Right renal cortex interstitium (tissue), 3 donors: ENCODE results near the gene PSD2. TPM values are rescaled to one million over a fixed set of nuclear protein-coding genes. Genes with fewer than 3 reads are reported as not detected.
A peak's percentile ranks its signal among the peaks of the same experiment; 100 is the strongest.

Source experiments
- DNase-seq, 3 donors: peaks; one replicate each; pipeline ENCODE4 v3.0.0-alpha.2; 2013; ENCODE audit warnings: low read depth in 3 of 3, low spot score in 2 of 3
- polyA plus RNA-seq, 3 donors: library from polyadenylated mRNA; unstranded; fragments of 120-200 nt; gene quantifications; one replicate each; pipeline ENCODE4 v1.2.1, GENCODE V29; 2013; ENCODE audit not compliant: insufficient read length in 3 of 3

The PSD2 gene
- polyA plus RNA-seq, 3 donors, result 1.3 to 2.2 (median 1.6) TPM

DNA sequence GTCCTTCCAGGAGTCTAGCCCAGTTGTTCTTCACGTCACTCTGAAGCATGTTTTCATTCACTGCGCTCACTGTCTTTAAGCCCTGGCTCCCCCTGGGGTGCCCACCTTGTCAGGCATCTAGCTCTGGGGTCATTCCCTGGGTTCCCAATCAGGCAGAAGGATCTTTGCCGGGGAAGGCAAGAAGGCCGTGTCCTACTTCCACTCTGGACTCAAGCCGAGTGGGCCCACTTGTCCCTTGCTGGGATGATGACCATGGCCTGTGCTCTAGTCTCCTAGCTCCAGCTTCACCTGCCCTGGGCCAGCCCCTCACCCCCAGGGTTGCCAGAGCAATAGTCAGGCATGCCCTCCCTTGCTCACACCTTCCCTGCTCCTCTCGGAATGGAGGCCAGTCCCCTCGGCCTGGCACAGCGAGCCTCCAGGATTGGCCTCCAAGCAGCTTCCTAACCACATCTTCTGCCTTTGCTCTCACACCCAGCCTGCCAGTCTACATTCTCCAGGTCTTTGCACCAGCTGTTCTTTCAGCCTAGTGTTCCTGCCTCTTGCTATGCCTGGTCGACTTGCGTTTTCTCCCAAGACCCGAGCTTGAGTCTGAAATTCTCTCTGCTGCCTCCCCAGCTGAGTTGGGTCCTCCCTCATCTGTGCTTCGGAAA, 32.2 kb upstream of the PSD2 start:
- no peak for DNase-seq

DNA sequence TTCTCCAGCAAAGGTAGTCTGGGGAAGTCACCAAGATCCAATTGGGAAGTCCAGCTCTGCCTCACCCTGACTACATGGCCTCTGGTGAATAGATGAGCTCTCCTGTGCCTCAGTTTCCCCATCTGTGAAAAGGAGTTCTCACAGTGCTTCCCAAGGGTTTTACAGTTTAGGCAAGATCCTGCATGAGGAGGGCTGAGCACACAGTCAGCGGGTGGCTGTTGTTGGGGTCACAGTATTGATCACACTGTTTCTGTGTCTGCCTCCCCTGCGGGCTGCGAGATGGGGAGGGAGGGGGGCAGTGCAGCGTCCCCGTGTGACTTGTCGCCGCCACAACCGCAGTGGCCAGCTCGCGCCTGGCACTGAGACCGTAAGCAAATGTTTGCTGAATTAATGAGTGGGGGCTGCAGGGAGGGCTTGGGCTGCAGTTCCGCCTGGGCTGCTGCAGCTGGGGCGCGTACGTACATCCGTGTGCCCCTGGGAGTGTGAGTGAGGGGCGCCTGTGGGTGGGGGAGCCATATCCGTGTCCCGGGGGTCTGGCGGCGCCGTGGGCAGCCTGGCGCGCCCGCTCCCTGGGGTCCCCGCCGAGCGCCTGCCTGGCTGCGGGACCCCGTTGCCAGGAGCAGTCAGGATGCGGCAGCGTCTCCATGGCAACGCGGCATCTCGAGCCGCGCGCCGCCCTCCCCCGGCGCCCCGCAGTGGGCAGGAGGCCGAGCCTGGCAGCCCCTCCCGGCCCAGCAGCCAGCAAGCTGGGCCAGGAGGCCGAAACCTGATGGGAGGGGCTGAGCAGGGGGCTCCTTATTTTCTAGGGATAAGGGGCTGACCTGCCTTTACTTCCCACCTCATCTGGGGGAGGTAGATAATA, 31.4 kb upstream of the PSD2 start:
- DNase-seq, result no peak

GRCh38 chr5:139764886-139765408, 30.7 kb upstream of the PSD2 start:
- no peak for DNase-seq

- DNase-seq, result no peak
These were observed 30.0 kb upstream of the PSD2 start for GRCh38 chr5:139765409-139766217.

DNA sequence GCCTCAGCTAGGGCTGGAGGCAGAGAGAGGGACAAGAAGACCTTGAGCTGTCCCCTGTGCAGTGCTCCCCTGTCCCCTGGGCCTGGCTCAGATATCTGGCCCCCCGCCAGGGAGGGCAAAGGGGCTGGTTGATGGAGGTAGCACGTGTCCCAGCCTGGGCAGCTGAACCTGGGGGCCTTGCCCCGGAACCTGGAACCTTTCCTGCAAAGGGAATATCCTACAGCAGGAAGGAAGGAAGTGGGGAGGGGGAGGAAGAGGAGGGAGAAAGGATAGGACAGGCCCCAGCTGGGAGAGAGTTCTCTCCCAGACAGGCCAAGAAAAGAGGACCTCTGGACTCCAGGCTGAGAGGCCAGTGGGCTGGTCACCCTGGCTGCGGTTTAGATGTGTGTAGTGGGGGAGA, 27.6 kb upstream of the PSD2 start:
- DNase-seq, result no peak

DNA sequence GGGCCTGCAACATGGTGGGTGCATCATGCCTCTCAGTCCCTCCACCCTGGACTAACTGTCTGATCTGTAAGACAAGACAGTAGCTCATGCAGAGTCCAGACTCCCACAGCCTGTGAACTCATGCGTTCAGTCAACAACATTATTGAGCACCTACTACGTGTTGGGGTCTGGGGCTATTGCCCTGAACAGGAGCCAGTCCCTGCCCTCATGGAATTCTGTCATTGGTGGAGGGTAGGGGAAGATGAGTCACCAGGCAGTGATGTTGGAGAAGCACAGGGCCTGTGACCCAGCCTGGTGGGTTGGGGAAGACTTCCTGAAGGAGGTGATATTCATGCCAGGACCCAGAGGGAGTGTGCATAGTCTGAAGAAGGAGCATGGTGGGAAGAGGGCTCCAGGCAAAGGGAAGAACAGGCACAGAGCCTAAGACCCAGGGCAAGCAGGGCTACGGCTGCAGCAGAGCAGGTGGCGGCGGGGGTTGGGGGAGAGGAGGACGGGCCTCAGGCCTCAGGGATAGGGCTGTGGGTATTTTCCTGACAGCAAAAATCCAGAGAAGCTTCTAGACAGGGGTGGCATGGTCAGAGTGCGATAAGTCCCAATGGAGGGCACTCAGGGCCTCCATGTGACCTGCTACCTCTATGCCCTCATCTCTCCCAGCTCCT, 26.7 kb upstream of the PSD2 start:
- DNase-seq, result no peak

- DNase-seq, result no peak
These were observed 26.1 kb upstream of the PSD2 start for GRCh38 chr5:139769477-139769876.

GRCh38 chr5:139770722-139771121, 24.9 kb upstream of the PSD2 start:
- DNase-seq, result no peak

DNA sequence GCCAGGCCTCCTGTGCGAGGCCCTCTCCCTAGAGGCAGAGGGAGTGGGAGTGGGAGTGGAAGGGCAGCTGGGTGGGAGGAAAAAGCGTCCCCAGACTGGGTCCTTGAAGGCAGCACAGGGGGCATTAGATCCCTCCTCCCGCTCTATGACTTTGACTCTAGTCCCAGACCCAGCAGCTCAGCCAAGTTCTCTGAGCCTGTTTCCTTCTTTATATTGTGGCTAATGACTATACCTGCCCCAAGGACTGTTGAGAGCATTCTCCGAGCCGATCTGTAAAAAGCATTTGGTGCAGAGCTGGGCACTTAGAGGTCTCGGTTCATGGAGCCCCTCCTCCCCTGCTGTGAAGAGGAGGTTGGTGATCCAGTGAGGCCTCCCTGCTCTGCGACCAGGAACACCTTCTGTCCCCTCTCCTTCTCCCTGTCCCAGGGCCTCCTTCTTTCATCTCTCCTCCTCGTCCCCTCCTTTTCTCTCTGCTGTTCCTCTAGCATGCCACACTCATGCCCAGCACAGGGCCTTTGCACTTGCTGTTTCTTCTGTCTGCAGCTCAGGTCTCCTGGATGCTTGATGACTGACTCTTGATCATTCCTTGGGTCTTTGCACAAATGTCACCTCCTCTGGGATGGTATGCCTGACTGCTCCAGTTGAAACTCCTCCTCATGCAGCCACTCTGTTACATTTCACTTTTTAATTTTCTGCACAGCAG, 23.4 kb upstream of the PSD2 start:
- DNase-seq, result no peak

DNA sequence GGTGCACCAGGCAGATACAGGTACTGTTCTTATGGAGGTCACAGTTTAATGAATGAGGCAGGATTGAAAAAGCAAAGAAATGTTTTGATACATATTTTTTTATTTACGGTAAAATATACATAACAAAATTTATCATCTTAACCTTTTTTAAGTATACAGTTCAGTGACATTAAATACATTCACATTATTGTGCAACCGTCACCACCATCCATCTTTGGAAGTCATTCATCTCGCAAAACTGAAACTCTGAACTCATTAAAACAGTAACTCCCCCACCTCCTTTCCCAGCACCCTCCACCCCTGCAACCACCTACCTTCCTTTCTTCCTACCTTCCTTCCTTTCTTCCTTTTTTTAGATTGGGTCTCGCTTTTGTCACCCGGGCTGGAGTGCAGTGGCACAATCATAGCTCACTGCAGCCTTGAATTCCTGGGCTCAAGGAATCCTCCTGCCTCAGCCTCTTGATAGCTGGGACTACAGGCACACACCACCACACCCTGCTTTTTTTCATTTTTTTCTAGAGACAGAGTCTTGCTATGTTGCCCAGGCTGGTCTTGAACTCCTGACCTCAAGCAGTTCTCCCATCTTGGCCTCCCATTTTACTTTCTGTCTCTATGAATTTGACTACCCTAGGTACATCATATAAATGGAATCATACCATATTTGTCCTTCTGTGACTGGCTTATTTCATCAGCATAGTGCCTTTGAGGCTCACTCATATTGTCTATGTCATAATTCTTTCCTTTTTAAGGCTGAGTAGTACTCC, 22.5 kb upstream of the PSD2 start:
- no peak for DNase-seq

- no peak for DNase-seq
These were observed 20.5 kb upstream of the PSD2 start for GRCh38 chr5:139774980-139775661.

- no peak for DNase-seq
These were observed 19.7 kb upstream of the PSD2 start for GRCh38 chr5:139775872-139776271.

GRCh38 chr5:139776861-139777260, 18.7 kb upstream of the PSD2 start:
- DNase-seq, result no peak

DNA sequence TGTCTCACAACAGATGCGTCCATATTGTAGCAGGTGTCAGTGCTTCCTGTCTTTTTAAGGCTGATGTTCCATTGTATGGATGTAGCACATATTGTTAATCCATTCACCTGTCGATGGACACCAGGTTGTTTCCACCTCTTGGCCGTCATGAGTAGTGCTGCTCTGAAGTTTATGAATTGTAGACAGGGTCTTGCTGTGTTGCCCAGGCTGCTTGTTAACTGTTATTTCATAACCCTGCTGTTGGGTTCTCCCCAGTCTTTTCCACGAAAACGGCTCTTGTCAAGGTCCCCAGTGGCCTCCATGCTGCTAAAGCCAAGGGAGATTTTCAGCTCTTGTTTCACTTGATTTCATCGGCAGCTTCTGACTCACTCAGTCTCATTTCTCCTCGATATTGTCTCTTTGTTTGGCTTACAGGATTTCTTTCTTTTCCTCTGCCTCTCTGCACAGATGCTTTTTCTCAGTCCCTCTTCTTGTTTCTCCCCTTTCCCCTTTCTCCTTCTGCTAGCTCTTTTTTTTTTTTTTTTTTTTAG, 12.1 kb upstream of the PSD2 start:
- no peak for DNase-seq

DNA sequence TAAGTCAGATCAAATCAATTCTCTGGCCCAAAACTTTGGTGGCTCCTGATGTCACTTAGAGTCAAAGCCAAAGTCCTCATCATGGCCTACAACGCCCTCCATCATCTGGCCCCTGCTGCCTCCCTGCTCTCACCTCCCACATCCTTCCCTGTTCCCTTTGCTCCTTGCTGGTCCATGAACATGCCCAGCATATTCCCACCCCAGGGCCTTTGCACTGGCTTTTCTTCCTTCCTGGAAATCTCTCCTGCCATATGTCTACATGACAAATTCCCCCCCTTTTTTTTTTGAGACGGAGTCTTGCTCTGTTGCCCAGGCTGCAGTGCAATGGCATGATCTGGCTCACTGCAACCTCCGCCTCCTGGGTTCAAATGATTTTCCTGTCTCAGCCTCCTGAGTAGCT, 11.1 kb upstream of the PSD2 start:
- DNase-seq, result no peak

DNA sequence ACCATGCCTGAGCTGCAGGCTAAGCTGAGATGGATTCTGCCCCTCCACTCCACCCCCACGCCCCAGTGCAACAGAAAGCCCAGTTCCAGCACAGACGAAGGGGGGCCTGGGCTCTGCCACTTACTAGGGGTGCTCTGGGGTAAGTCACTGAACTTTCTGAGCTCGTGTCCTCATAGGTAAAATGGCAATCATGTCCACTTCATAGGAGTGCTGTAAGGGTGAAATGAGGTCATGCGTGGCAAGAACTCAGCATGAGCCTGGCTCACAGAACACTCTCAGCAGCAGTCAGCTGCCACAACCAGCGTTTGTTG, 8.4 kb upstream of the PSD2 start:
- DNase-seq, result no peak

- peak in 1 of 3 donors; percentile 74 for DNase-seq
These were observed 7.9 kb upstream of the PSD2 start for GRCh38 chr5:139787568-139788293.

- DNase-seq, result no peak
These were observed 7.2 kb upstream of the PSD2 start for GRCh38 chr5:139788294-139788910.
